ENCODE results near the gene SLC38A1. TPM values are rescaled to one million over a fixed set of nuclear protein-coding genes. Genes with fewer than 3 reads are reported as not detected.

The SLC38A1 gene
- total RNA-seq, 2 donors from 2014 or later: 77.7 to 107 TPM

- H3K9me3 Mint-ChIP-seq: peaks cover 7% of the 10 kb centered on the region
- no peaks in the 10 kb centered on the region for H3K27me3 Mint-ChIP-seq (ENCODE audit: insufficient read depth)
- Histone ChIP-seq H3K9me3 (ENCODE audit: control insufficient read depth, low read length) (no peaks in the 10 kb centered on the region), H3K4me1 (ENCODE audit: control insufficient read depth, insufficient read depth, low read length) (no peaks in the 10 kb centered on the region), H3K9ac (ENCODE audit: extremely low read depth, low read length, poor library complexity, severe bottlenecking) (no peak overlapping the region), H3K4me3 (ENCODE audit: low read length) (no peak overlapping the region), H3K36me3 (ENCODE audit: control insufficient read depth, insufficient read depth, low read length) (peaks cover 28% of the 10 kb centered on the region), H3K27ac (ENCODE audit: low read depth, low read length) (no peak overlapping the region), H3K27me3 (ENCODE audit: control insufficient read depth, insufficient read depth, low read length, poor library complexity, severe bottlenecking) (no peaks in the 10 kb centered on the region)
- H3K27ac Mint-ChIP-seq: no peak overlapping the region
- H3K4me3 Mint-ChIP-seq: no peak overlapping the region
- TF ChIP-seq CTCF (conservative IDR thresholded peaks at IDR 0.05): no peak
- H3K4me1 Mint-ChIP-seq: no peaks in the 10 kb centered on the region
- H3K36me3 Mint-ChIP-seq (ENCODE audit: low read depth): peaks cover 22% of the 10 kb centered on the region
- WGBS, 2 experiments (ENCODE audit: insufficient coverage in 1 of 2, insufficient read length in 1 of 2): 85% methylated on average over 3 of the region's 3 CpGs; no CpG with 5 or more reads in 1 of the 2 experiments
- no peak for DNase-seq
Measured at GRCh38 chr12:46185686-46186085, 83.2 kb downstream of the SLC38A1 start.

- peak overlapping the region; percentile 31 for H3K27ac Mint-ChIP-seq
- Histone ChIP-seq H3K9me3 (ENCODE audit: control insufficient read depth, low read length) (no peaks in the 10 kb centered on the region), H3K36me3 (ENCODE audit: control insufficient read depth, insufficient read depth, low read length) (peaks cover 28% of the 10 kb centered on the region), H3K27ac (ENCODE audit: low read depth, low read length) (no peak overlapping the region), H3K4me1 (ENCODE audit: control insufficient read depth, insufficient read depth, low read length) (no peaks in the 10 kb centered on the region), H3K27me3 (ENCODE audit: control insufficient read depth, insufficient read depth, low read length, poor library complexity, severe bottlenecking) (no peaks in the 10 kb centered on the region), H3K4me3 (ENCODE audit: low read length) (no peak overlapping the region), H3K9ac (ENCODE audit: extremely low read depth, low read length, poor library complexity, severe bottlenecking) (no peak overlapping the region)
- DNase-seq: no peak
- H3K9me3 Mint-ChIP-seq: peaks cover 2% of the 10 kb centered on the region
- WGBS, 2 experiments (ENCODE audit: insufficient coverage in 1 of 2, insufficient read length in 1 of 2): 93 to 96% methylated on average over 8 to 13 of the region's 13 CpGs
- H3K27me3 Mint-ChIP-seq (ENCODE audit: insufficient read depth): no peaks in the 10 kb centered on the region
- TF ChIP-seq CTCF (conservative IDR thresholded peaks at IDR 0.05): no peak
- H3K36me3 Mint-ChIP-seq (ENCODE audit: low read depth): peaks cover 16% of the 10 kb centered on the region
- no peak overlapping the region for H3K4me3 Mint-ChIP-seq
- no peaks in the 10 kb centered on the region for H3K4me1 Mint-ChIP-seq
Measured at GRCh38 chr12:46184798-46185595, 83.8 kb downstream of the SLC38A1 start.

GRCh38 chr12:46183112-46183511 is 85.7 kb downstream of the SLC38A1 start:
- Histone ChIP-seq H3K27me3 (ENCODE audit: control insufficient read depth, insufficient read depth, low read length, poor library complexity, severe bottlenecking) (no peaks in the 10 kb centered on the region), H3K9me3 (ENCODE audit: control insufficient read depth, low read length) (no peaks in the 10 kb centered on the region), H3K27ac (ENCODE audit: low read depth, low read length) (no peak overlapping the region), H3K36me3 (ENCODE audit: control insufficient read depth, insufficient read depth, low read length) (peaks cover 13% of the 10 kb centered on the region), H3K4me3 (ENCODE audit: low read length) (no peak overlapping the region), H3K4me1 (ENCODE audit: control insufficient read depth, insufficient read depth, low read length) (no peaks in the 10 kb centered on the region), H3K9ac (ENCODE audit: extremely low read depth, low read length, poor library complexity, severe bottlenecking) (no peak overlapping the region)
- Mint-ChIP-seq H3K27ac (no peak overlapping the region), H3K27me3 (ENCODE audit: insufficient read depth) (no peaks in the 10 kb centered on the region), H3K36me3 (ENCODE audit: low read depth) (no peaks in the 10 kb centered on the region), H3K4me1 (no peaks in the 10 kb centered on the region), H3K9me3 (no peaks in the 10 kb centered on the region), H3K4me3 (no peak overlapping the region)
- TF ChIP-seq CTCF (conservative IDR thresholded peaks at IDR 0.05): no peak
- WGBS, 2 experiments (ENCODE audit: insufficient coverage in 1 of 2, insufficient read length in 1 of 2): 97 to 100% methylated on average over 2 of the region's 2 CpGs
- no peak for DNase-seq

All from endodermal cell (in vitro differentiated cells).